HG03575 (cell line): Measurements from ENCODE around the gene ACSM3.
"Not testable (repeated sequence)": the region's sequence is repeated elsewhere in the genome, so short reads cannot be mapped to it uniquely, and the experiment has no call there.

Experiments used
- ATAC-seq: cut with Tn5 transposase; IDR thresholded peaks from one replicate; pipeline ENCODE4 v1.9.1; 2021; ENCODE audit not compliant: unreplicated experiment, insufficient number of reproducible peaks, low FRiP score; ENCODE audit errors: extremely low read depth

Gene ACSM3

DNA sequence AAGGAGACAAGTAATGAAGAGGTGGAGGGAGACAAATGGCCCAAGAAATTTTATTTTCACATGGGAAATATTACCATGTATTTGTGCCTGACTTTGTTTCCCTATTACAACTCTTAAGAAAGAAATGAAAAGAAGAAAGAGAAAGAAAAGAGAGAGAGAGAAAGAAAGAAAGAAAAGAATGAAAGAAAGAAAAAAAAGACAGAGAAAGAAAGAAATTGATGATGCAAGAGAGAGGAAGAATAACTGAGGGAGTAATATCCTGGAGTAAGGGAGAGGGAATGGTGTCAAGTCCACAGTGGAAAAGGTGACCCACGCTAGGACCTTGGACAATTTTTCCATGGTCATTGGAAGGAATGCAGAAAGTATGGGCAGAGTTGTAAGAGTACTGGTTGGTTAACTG lies 10.1 kb upstream of the ACSM3 start:
- ATAC-seq: no peak

GRCh38 chr16:20755238-20755637 lies 8.6 kb upstream of the ACSM3 start:
- no peak for ATAC-seq

GRCh38 chr16:20755799-20756198 lies 8.0 kb upstream of the ACSM3 start:
- ATAC-seq: not testable (repeated sequence)

- ATAC-seq: no peak
Observed at GRCh38 chr16:20760346-20760745, 3.5 kb upstream of the ACSM3 start.

- no peak for ATAC-seq
Observed at GRCh38 chr16:20761175-20761574, 2.6 kb upstream of the ACSM3 start.

DNA sequence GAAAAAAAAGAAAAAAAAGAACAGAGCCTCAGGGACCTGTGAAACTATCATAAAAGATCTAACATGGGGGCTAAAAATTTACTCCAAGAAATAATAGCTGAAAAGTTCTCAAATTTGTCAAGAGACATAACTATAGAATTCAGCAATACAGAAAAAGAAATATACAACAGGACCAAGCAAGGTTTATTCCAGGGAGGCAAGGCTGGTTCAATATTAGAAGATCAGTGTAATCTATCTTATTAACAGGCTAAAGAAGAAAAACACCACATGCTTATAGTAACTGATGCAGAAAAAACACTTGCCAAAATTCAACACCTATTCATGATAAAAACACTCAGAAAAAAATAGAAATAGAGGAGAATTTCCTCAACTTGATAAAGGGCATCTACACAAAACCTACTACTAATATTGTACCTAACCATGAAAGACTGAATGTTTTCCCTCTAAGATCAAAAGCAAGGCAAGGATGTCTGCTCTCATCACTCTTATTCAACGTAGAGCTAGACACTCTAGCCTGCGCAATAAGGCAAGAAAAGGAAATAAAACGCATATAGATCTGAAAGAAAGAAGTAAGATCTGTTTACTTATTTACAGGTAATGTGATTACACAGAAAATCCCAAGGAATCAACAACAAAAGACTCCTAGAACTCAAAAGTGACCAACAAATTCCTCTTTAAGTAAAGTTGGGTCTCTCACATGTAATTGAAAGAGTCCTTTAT lies 1.2 kb upstream of the ACSM3 start:
- ATAC-seq: no peak

DNA sequence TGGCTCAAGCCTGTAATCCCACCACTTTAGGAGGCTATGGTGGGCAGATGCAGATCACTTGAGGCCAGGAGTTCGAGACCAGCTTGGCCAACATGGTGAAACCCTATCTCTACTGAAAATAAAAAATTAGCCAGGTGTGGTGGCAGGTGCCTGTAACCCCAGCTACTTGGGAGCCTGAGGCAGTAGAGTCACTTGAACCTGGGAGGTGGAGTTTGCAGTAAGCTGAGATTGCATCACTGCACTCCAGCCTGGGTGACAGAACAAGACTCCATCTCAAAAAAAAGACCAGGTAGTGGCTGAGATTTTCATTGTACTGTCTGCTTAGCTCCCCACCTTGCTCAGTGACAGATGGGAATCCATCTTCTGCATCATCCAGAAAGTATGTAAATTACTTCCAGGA lies 634 bp downstream of the ACSM3 start:
- ATAC-seq: not testable (repeated sequence)

- ATAC-seq: no peak
Observed at GRCh38 chr16:20765732-20766131, 1.9 kb downstream of the ACSM3 start.

GRCh38 chr16:20766294-20766693 lies 2.5 kb downstream of the ACSM3 start:
- ATAC-seq: no peak

DNA sequence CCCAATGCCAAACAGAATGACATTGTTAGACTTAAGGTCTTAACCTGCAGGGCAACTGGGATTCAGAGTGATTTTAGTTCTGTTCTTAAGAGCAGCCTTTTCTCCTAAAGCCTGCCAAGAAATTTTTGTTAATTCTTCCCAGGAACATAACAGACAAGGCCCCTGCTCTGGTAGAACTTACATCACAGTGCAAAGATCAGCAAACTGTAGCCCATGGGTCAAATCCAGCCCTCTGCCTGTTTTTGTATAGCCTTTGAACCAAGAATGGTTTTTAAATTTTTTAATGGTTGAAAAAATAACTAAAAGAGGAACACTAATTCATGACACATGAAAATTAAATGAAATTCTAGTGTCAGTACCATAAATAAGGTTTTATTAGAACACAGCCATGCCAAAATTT lies 3.8 kb downstream of the ACSM3 start:
- no peak for ATAC-seq

GRCh38 chr16:20768121-20768520 lies 4.3 kb downstream of the ACSM3 start:
- no peak for ATAC-seq

DNA sequence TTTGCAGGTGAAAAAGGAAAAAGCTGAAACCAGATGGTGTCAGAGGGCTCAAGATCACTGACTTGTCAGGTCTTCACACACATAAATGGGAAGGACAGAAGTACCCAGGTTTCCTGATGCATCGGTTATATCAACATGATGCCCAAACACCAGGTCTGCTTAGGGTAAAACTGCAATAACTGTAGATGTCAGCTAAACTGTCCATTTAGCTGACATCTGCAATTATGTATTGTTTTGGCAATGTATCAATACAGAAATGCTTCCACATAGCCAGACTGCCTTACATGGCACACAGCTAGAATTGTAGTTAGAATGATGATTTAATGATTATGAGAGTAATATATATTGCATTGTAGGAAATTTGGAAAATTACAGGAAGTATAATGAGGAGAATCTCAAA lies 5.0 kb downstream of the ACSM3 start:
- no peak for ATAC-seq

DNA sequence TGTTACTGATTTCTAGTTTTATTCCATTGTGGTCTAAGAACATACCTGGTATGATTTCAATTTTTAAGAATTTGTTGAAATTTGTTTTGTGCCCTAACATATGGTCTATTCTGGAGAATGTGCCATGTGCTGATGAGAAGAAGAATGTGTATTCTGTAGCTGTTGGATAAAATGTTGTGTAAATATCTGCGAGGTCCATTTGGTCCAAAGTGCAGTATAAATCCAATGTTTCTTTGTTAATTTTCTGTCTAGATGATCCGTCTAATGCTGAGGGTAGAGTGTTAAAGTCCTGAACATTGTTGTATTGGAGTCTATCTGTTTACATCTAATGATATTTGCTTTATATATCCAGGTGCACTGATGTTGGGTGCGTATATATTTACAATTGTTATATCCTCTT lies 9.9 kb downstream of the ACSM3 start:
- no peak for ATAC-seq

GRCh38 chr16:20774703-20775362 lies 11.0 kb downstream of the ACSM3 start:
- ATAC-seq: no peak

- no peak for ATAC-seq
Observed at GRCh38 chr16:20781697-20782096, 17.9 kb downstream of the ACSM3 start.

DNA sequence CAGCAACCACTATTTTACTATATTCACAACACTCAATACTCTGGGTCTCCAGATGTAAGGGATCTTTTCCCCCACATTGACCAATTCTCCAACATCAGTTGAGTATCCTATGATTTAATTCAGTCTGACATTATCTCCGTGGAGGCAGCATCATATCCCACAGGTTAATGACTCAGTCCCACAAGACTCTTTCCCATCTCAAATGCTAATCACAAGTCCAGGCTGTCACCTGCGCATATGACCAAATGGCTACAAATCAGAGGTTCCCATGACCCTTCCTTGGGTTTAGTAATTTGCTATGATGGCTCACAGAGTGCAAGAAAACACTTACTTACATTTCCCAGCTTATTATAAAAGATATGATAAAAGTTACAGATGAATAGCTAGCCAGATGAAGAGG lies 18.7 kb downstream of the ACSM3 start:
- ATAC-seq: no peak

GRCh38 chr16:20784204-20784603 lies 20.4 kb downstream of the ACSM3 start:
- no peak for ATAC-seq

- no peak for ATAC-seq
Observed at GRCh38 chr16:20789130-20789529, 25.3 kb downstream of the ACSM3 start.

DNA sequence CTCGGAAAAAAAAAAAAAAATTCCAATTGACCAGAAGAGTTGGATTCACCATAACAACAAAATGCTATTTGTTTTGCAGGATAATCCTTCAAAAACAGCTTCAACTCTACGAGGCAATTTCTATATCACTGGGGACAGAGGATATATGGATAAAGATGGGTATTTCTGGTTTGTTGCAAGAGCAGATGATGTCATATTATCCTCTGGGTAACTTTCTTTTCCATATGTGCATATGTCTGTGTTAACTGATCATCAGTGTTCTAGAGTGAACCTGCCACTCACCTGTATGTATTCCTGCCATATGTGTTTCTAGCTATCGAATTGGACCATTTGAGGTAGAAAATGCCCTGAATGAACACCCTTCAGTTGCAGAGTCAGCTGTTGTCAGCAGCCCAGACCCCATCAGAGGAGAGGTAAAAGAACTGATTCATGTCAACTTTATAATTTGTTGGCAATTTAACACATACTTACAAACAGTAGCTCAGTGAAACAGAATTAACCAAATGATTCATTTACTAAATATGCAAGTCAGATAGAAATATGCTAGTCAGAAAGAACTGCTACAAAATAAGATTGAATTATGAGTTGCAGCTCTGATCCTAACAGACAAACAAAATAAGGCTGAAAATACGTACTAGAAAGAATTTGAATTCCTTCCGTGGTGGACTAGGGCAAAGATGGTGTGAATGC lies 28.3 kb downstream of the ACSM3 start:
- no peak for ATAC-seq

GRCh38 chr16:20798364-20798763 lies 34.5 kb downstream of the ACSM3 start:
- ATAC-seq: no peak
